ENCODE measurements around the gene LARP1. TPM values are rescaled to one million over a fixed set of nuclear protein-coding genes. Genes with fewer than 3 reads are reported as not detected.
A peak's percentile ranks its signal among the peaks of the same experiment; 100 is the strongest.

The LARP1 gene
- total RNA-seq: 24.0 TPM

- Histone ChIP-seq H3K9me3 (ENCODE audit: control insufficient read depth in 3 of 3, low read length in 3 of 3) (no peaks in the 10 kb centered on the region), H3K4me1 (ENCODE audit: control insufficient read depth in 3 of 3, insufficient read depth in 3 of 3, low read length in 3 of 3) (peaks cover 35 to 53% (median 36%) of the 10 kb centered on the region in 3 donors), H3K9ac (ENCODE audit: low read depth in 1 of 3, low read length in 3 of 3) (peak within 1 kb of the TSS; percentile 93 to 94 (median 93)), H3K4me3 (ENCODE audit: low read length in 3 of 3) (peak within 1 kb of the TSS; percentile 87 to 92 (median 91)), H3K36me3 (ENCODE audit: control insufficient read depth in 3 of 3, insufficient read depth in 3 of 3, low read length in 3 of 3) (no peaks in the 10 kb centered on the region), H3K27me3 (ENCODE audit: control insufficient read depth in 3 of 3, insufficient read depth in 3 of 3, low read length in 3 of 3) (no peaks in the 10 kb centered on the region), H3K27ac (ENCODE audit: low read depth, low read length) (peak within 1 kb of the TSS; percentile 99)
These were observed at the start of gene LARP1 for GRCh38 chr5:154755361-154756008. LARP1 (plus strand) TSS chr5:154755377; CDS start chr5:154755758, 381 bp downstream.

GRCh38 chr5:154706416-154706815 lies 48.8 kb upstream of the LARP1 start:
- Histone ChIP-seq H3K9ac (ENCODE audit: low read depth in 1 of 3, low read length in 3 of 3) (no peak overlapping the region), H3K9me3 (ENCODE audit: control insufficient read depth in 3 of 3, low read length in 3 of 3) (no peaks in the 10 kb centered on the region), H3K4me3 (ENCODE audit: low read length in 3 of 3) (no peak overlapping the region), H3K4me1 (ENCODE audit: control insufficient read depth in 3 of 3, insufficient read depth in 3 of 3, low read length in 3 of 3) (peaks cover 3 to 6% (median 5%) of the 10 kb centered on the region in 3 donors), H3K27me3 (ENCODE audit: control insufficient read depth in 3 of 3, insufficient read depth in 3 of 3, low read length in 3 of 3) (no peaks in the 10 kb centered on the region), H3K36me3 (ENCODE audit: control insufficient read depth in 3 of 3, insufficient read depth in 3 of 3, low read length in 3 of 3) (no peaks in the 10 kb centered on the region), H3K27ac (ENCODE audit: low read depth, low read length) (no peak overlapping the region)

GRCh38 chr5:154707641-154708040 lies 47.5 kb upstream of the LARP1 start:
- H3K27ac ChIP-seq (ENCODE audit: low read depth, low read length): no peak overlapping the region
- H3K36me3 ChIP-seq (ENCODE audit: control insufficient read depth in 3 of 3, insufficient read depth in 3 of 3, low read length in 3 of 3): no peaks in the 10 kb centered on the region
- H3K27me3 ChIP-seq (ENCODE audit: control insufficient read depth in 3 of 3, insufficient read depth in 3 of 3, low read length in 3 of 3): no peaks in the 10 kb centered on the region
- peaks cover 0 to 7% (median 6%) of the 10 kb centered on the region in 3 donors for H3K4me1 ChIP-seq (ENCODE audit: control insufficient read depth in 3 of 3, insufficient read depth in 3 of 3, low read length in 3 of 3)
- no peaks in the 10 kb centered on the region for H3K9me3 ChIP-seq (ENCODE audit: control insufficient read depth in 3 of 3, low read length in 3 of 3)
- H3K4me3 ChIP-seq (ENCODE audit: low read length in 3 of 3): no peak overlapping the region
- no peak overlapping the region for H3K9ac ChIP-seq (ENCODE audit: low read depth in 1 of 3, low read length in 3 of 3)

GRCh38 chr5:154708207-154708606 lies 47.0 kb upstream of the LARP1 start:
- Histone ChIP-seq H3K36me3 (ENCODE audit: control insufficient read depth in 3 of 3, insufficient read depth in 3 of 3, low read length in 3 of 3) (no peaks in the 10 kb centered on the region), H3K4me1 (ENCODE audit: control insufficient read depth in 3 of 3, insufficient read depth in 3 of 3, low read length in 3 of 3) (peaks cover 5 to 13% (median 12%) of the 10 kb centered on the region in 3 donors), H3K4me3 (ENCODE audit: low read length in 3 of 3) (no peak overlapping the region), H3K27me3 (ENCODE audit: control insufficient read depth in 3 of 3, insufficient read depth in 3 of 3, low read length in 3 of 3) (no peaks in the 10 kb centered on the region), H3K9ac (ENCODE audit: low read depth in 1 of 3, low read length in 3 of 3) (no peak overlapping the region), H3K9me3 (ENCODE audit: control insufficient read depth in 3 of 3, low read length in 3 of 3) (no peaks in the 10 kb centered on the region), H3K27ac (ENCODE audit: low read depth, low read length) (no peak overlapping the region)

GRCh38 chr5:154708846-154709245 lies 46.3 kb upstream of the LARP1 start:
- Histone ChIP-seq H3K36me3 (ENCODE audit: control insufficient read depth in 3 of 3, insufficient read depth in 3 of 3, low read length in 3 of 3) (no peaks in the 10 kb centered on the region), H3K27me3 (ENCODE audit: control insufficient read depth in 3 of 3, insufficient read depth in 3 of 3, low read length in 3 of 3) (no peaks in the 10 kb centered on the region), H3K4me3 (ENCODE audit: low read length in 3 of 3) (no peak overlapping the region), H3K27ac (ENCODE audit: low read depth, low read length) (no peak overlapping the region), H3K4me1 (ENCODE audit: control insufficient read depth in 3 of 3, insufficient read depth in 3 of 3, low read length in 3 of 3) (peaks cover 11 to 18% (median 13%) of the 10 kb centered on the region in 3 donors), H3K9ac (ENCODE audit: low read depth in 1 of 3, low read length in 3 of 3) (no peak overlapping the region), H3K9me3 (ENCODE audit: control insufficient read depth in 3 of 3, low read length in 3 of 3) (no peaks in the 10 kb centered on the region)

GRCh38 chr5:154709368-154710305 lies 45.5 kb upstream of the LARP1 start:
- H3K4me1 ChIP-seq (ENCODE audit: control insufficient read depth in 3 of 3, insufficient read depth in 3 of 3, low read length in 3 of 3): peaks cover 11 to 18% (median 13%) of the 10 kb centered on the region in 3 donors
- no peaks in the 10 kb centered on the region for H3K9me3 ChIP-seq (ENCODE audit: control insufficient read depth in 3 of 3, low read length in 3 of 3)
- no peaks in the 10 kb centered on the region for H3K36me3 ChIP-seq (ENCODE audit: control insufficient read depth in 3 of 3, insufficient read depth in 3 of 3, low read length in 3 of 3)
- H3K4me3 ChIP-seq (ENCODE audit: low read length in 3 of 3): no peak overlapping the region
- H3K27ac ChIP-seq (ENCODE audit: low read depth, low read length): no peak overlapping the region
- no peak overlapping the region for H3K9ac ChIP-seq (ENCODE audit: low read depth in 1 of 3, low read length in 3 of 3)
- no peaks in the 10 kb centered on the region for H3K27me3 ChIP-seq (ENCODE audit: control insufficient read depth in 3 of 3, insufficient read depth in 3 of 3, low read length in 3 of 3)

- peak overlapping the region in 1 of 3 donors; percentile 33 for H3K9ac ChIP-seq (ENCODE audit: low read depth in 1 of 3, low read length in 3 of 3)
- peaks cover 11 to 22% (median 16%) of the 10 kb centered on the region in 3 donors for H3K4me1 ChIP-seq (ENCODE audit: control insufficient read depth in 3 of 3, insufficient read depth in 3 of 3, low read length in 3 of 3)
- no peak overlapping the region for H3K27ac ChIP-seq (ENCODE audit: low read depth, low read length)
- no peaks in the 10 kb centered on the region for H3K27me3 ChIP-seq (ENCODE audit: control insufficient read depth in 3 of 3, insufficient read depth in 3 of 3, low read length in 3 of 3)
- H3K36me3 ChIP-seq (ENCODE audit: control insufficient read depth in 3 of 3, insufficient read depth in 3 of 3, low read length in 3 of 3): no peaks in the 10 kb centered on the region
- no peak overlapping the region for H3K4me3 ChIP-seq (ENCODE audit: low read length in 3 of 3)
- H3K9me3 ChIP-seq (ENCODE audit: control insufficient read depth in 3 of 3, low read length in 3 of 3): no peaks in the 10 kb centered on the region
These were observed 42.4 kb upstream of the LARP1 start for GRCh38 chr5:154712518-154713437.

- H3K4me1 ChIP-seq (ENCODE audit: control insufficient read depth in 3 of 3, insufficient read depth in 3 of 3, low read length in 3 of 3): peaks cover 11 to 22% (median 18%) of the 10 kb centered on the region in 3 donors
- H3K4me3 ChIP-seq (ENCODE audit: low read length in 3 of 3): no peak overlapping the region
- no peaks in the 10 kb centered on the region for H3K9me3 ChIP-seq (ENCODE audit: control insufficient read depth in 3 of 3, low read length in 3 of 3)
- peak overlapping the region in 1 of 3 donors; percentile 33 for H3K9ac ChIP-seq (ENCODE audit: low read depth in 1 of 3, low read length in 3 of 3)
- H3K27me3 ChIP-seq (ENCODE audit: control insufficient read depth in 3 of 3, insufficient read depth in 3 of 3, low read length in 3 of 3): no peaks in the 10 kb centered on the region
- H3K27ac ChIP-seq (ENCODE audit: low read depth, low read length): no peak overlapping the region
- no peaks in the 10 kb centered on the region for H3K36me3 ChIP-seq (ENCODE audit: control insufficient read depth in 3 of 3, insufficient read depth in 3 of 3, low read length in 3 of 3)
These were observed 41.5 kb upstream of the LARP1 start for GRCh38 chr5:154713615-154714125.

- no peak overlapping the region for H3K9ac ChIP-seq (ENCODE audit: low read depth in 1 of 3, low read length in 3 of 3)
- H3K4me1 ChIP-seq (ENCODE audit: control insufficient read depth in 3 of 3, insufficient read depth in 3 of 3, low read length in 3 of 3): peaks cover 11 to 22% (median 18%) of the 10 kb centered on the region in 3 donors
- H3K27ac ChIP-seq (ENCODE audit: low read depth, low read length): no peak overlapping the region
- no peak overlapping the region for H3K4me3 ChIP-seq (ENCODE audit: low read length in 3 of 3)
- no peaks in the 10 kb centered on the region for H3K9me3 ChIP-seq (ENCODE audit: control insufficient read depth in 3 of 3, low read length in 3 of 3)
- no peaks in the 10 kb centered on the region for H3K36me3 ChIP-seq (ENCODE audit: control insufficient read depth in 3 of 3, insufficient read depth in 3 of 3, low read length in 3 of 3)
- H3K27me3 ChIP-seq (ENCODE audit: control insufficient read depth in 3 of 3, insufficient read depth in 3 of 3, low read length in 3 of 3): no peaks in the 10 kb centered on the region
These were observed 40.8 kb upstream of the LARP1 start for GRCh38 chr5:154714266-154714986.
